Measurements from ENCODE around the gene SPINT1. TPM values are rescaled to one million over a fixed set of nuclear protein-coding genes. Genes with fewer than 3 reads are reported as not detected.

Gene SPINT1
- total RNA-seq, 1 donor from 2014 or later: 1.5 TPM

GRCh38 chr15:40812721-40813425 lies 31.0 kb upstream of the SPINT1 start:
- DNase-seq (ENCODE audit: low spot score in 2 of 2): no peak
- Histone ChIP-seq H3K4me3 (no peak overlapping the region), H3K27me3 (no peaks in the 10 kb centered on the region), H3K36me3 (peaks cover 0 to 19% of the 10 kb centered on the region in 2 donors), H3K4me1 (peaks cover 0 to 9% of the 10 kb centered on the region in 2 donors), H3K27ac (no peak overlapping the region), H3K9me3 (no peaks in the 10 kb centered on the region)
- TF ChIP-seq CTCF (IDR thresholded peaks at IDR 0.05): no peak
- intact Hi-C loops (cut with DNase I): no loop called here

DNA sequence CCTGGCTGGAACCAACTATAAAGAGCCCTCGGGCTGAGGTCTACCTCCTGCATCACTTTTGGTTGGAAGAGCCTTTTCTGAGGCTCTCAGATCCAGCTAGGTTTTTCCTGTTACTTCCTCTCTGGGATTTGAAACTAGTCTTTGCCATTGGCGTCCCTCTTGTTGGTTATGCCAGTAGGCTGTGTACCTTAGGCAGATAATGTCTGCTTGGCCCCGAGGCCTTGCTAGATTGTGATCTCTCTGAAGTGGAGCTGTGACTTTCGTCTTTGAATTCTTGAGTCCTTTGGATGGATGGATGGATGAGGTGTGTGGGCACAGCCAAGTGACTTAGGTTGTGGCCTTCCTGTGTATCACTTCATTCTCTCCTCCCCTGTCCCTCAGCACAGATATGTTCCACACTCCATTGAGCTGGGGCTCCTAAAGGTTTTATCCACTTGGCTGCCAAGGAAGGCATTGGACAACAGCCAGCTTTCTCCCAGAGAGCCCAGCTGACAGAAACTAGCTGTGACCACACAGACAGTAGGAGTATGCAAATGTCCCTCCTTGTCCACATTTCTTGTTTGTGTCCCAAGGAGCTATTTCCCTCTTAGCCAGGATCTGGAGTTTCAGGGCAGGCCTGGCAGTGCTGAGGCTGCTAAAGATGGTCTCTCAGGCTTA lies 28.7 kb upstream of the SPINT1 start:
- no peaks in the 10 kb centered on the region for H3K27me3 ChIP-seq
- no peak overlapping the region for H3K27ac ChIP-seq
- no peaks in the 10 kb centered on the region for H3K4me1 ChIP-seq
- no peak overlapping the region for H3K4me3 ChIP-seq
- TF ChIP-seq CTCF (IDR thresholded peaks at IDR 0.05): no peak
- intact Hi-C loops (cut with DNase I): no loop called here
- peaks cover 0 to 15% of the 10 kb centered on the region in 2 donors for H3K36me3 ChIP-seq
- no peaks in the 10 kb centered on the region for H3K9me3 ChIP-seq
- no peak for DNase-seq (ENCODE audit: low spot score in 2 of 2)

GRCh38 chr15:40819048-40819447 lies 24.8 kb upstream of the SPINT1 start:
- Histone ChIP-seq H3K4me3 (no peak overlapping the region), H3K27me3 (no peaks in the 10 kb centered on the region), H3K36me3 (no peaks in the 10 kb centered on the region), H3K27ac (no peak overlapping the region), H3K4me1 (no peaks in the 10 kb centered on the region), H3K9me3 (no peaks in the 10 kb centered on the region)
- intact Hi-C loops (cut with DNase I): no loop called here
- no peak for DNase-seq (ENCODE audit: low spot score in 2 of 2)
- no peak for TF ChIP-seq CTCF (IDR thresholded peaks at IDR 0.05)

DNA sequence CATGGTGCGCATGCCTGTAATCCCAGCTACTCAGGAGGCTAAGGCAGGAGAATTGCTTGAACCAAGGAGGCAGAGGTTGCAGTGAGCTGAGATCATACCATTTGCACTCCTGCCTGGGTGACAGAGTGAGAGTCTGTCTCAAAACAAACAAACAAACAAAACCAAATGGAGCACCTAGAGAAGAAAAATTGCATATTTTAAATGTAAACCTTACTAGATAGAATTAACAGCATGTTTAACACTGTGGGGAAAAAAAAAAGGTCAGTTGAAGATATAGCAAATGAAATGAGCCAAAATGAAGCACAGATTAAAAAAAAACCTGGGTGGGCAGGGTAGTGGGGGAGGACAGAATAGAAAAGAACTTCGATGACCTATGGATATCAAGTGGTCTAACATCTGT lies 22.7 kb upstream of the SPINT1 start:
- Histone ChIP-seq H3K27ac (no peak overlapping the region), H3K36me3 (no peaks in the 10 kb centered on the region), H3K4me1 (no peaks in the 10 kb centered on the region), H3K4me3 (no peak overlapping the region), H3K27me3 (no peaks in the 10 kb centered on the region), H3K9me3 (no peaks in the 10 kb centered on the region)
- no peak for DNase-seq (ENCODE audit: low spot score in 2 of 2)
- intact Hi-C loops (cut with DNase I): no loop called here
- no peak for TF ChIP-seq CTCF (IDR thresholded peaks at IDR 0.05)

DNA sequence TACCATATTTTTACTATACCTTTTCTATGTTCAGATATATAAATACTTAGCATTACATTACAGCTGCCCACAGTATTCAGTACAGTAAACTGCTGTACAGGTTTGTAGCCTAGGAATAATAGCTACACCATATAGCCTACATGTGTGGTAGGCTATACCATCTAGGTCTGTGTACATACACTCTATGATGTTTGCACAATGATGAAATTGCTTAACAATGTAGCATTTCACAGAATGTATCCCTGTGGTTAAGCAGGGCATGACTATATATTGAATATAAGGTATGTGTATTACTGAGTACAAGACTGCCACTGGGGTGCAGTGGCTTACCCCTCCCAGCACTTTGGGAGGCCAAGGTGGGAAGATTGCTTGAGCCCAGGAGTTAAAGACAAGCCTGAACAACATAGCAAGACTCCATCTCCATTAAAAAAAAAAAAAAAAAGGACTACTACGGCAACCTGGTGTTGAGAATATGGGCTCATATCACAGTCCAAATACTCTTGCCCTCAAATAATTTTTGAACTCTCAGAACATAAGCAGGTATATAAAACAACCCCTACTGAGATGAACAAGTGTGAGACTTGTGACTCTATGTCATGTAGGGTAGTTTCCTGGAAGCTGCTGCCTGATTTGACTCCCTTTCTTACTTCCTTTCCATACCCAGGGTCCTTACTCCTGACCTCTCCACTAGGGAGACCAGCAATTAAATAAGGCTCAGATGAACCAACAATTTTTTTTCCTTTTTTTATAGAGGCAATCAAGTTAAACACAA lies 20.1 kb upstream of the SPINT1 start:
- H3K36me3 ChIP-seq: no peaks in the 10 kb centered on the region
- H3K27me3 ChIP-seq: no peaks in the 10 kb centered on the region
- no peak overlapping the region for H3K27ac ChIP-seq
- intact Hi-C loops (cut with DNase I): no loop called here
- no peak for TF ChIP-seq CTCF (IDR thresholded peaks at IDR 0.05)
- no peaks in the 10 kb centered on the region for H3K9me3 ChIP-seq
- H3K4me3 ChIP-seq: no peak overlapping the region
- H3K4me1 ChIP-seq: no peaks in the 10 kb centered on the region
- DNase-seq (ENCODE audit: low spot score in 2 of 2): no peak

Data from ascending aorta (tissue), 2 donors.